ENCODE results near the gene C12orf75.
"Not testable (repeated sequence)": the region's sequence is repeated elsewhere in the genome, so short reads cannot be mapped to it uniquely, and the experiment has no call there.

C12orf75 gene

GRCh38 chr12:105336411-105336810, 5.9 kb downstream of the C12orf75 start:
- DNase-seq, result no peak

- no peak for DNase-seq
Observed at GRCh38 chr12:105337391-105337790, 6.9 kb downstream of the C12orf75 start.

GRCh38 chr12:105338966-105339365, 8.5 kb downstream of the C12orf75 start:
- no peak for DNase-seq

GRCh38 chr12:105341010-105341409, 10.5 kb downstream of the C12orf75 start:
- no peak for DNase-seq

GRCh38 chr12:105341620-105342019, 11.1 kb downstream of the C12orf75 start:
- DNase-seq, result not testable (repeated sequence)

- no peak for DNase-seq
Observed at GRCh38 chr12:105342464-105342863, 12.0 kb downstream of the C12orf75 start.

- no peak for DNase-seq
Observed at GRCh38 chr12:105343836-105344235, 13.3 kb downstream of the C12orf75 start.

- no peak for DNase-seq
Observed at GRCh38 chr12:105347499-105347898, 17.0 kb downstream of the C12orf75 start.

GRCh38 chr12:105348142-105348541, 17.7 kb downstream of the C12orf75 start:
- no peak for DNase-seq

GRCh38 chr12:105348561-105348960, 18.1 kb downstream of the C12orf75 start:
- DNase-seq, result no peak

GRCh38 chr12:105349138-105349537, 18.6 kb downstream of the C12orf75 start:
- DNase-seq, result no peak

- no peak for DNase-seq
Observed at GRCh38 chr12:105351523-105351922, 21.0 kb downstream of the C12orf75 start.

GRCh38 chr12:105352052-105352451, 21.6 kb downstream of the C12orf75 start:
- DNase-seq, result no peak

GRCh38 chr12:105352940-105353635, 22.6 kb downstream of the C12orf75 start:
- peak; percentile 45 for DNase-seq

GRCh38 chr12:105355752-105356151, 25.3 kb downstream of the C12orf75 start:
- DNase-seq, result no peak

GRCh38 chr12:105357162-105357691, 26.7 kb downstream of the C12orf75 start:
- no peak for DNase-seq

GRCh38 chr12:105358789-105359188, 28.3 kb downstream of the C12orf75 start:
- DNase-seq, result no peak

GRCh38 chr12:105359856-105360255, 29.4 kb downstream of the C12orf75 start:
- DNase-seq, result no peak

- DNase-seq, result no peak
Observed at GRCh38 chr12:105363890-105364289, 33.4 kb downstream of the C12orf75 start.

- DNase-seq, result no peak
Observed at GRCh38 chr12:105365231-105365630, 34.7 kb downstream of the C12orf75 start.

GRCh38 chr12:105368047-105368646, 37.7 kb downstream of the C12orf75 start:
- no peak for DNase-seq

GRCh38 chr12:105369014-105369413, 38.5 kb downstream of the C12orf75 start:
- no peak for DNase-seq

- DNase-seq, result no peak
Observed at GRCh38 chr12:105374303-105374702, 43.8 kb downstream of the C12orf75 start.

GRCh38 chr12:105377077-105377476, 46.6 kb downstream of the C12orf75 start:
- no peak for DNase-seq

GRCh38 chr12:105378911-105379310, 48.4 kb downstream of the C12orf75 start:
- DNase-seq, result no peak

Measured in NCI-H2029 treated with DMSO at 0.1 percent for 48 hours (cell line).